Testis (tissue), 3 donors: ENCODE measurements around the gene KAT7. TPM values are rescaled to one million over a fixed set of nuclear protein-coding genes. Genes with fewer than 3 reads are reported as not detected.
"Not testable (repeated sequence)": the region's sequence is repeated elsewhere in the genome, so short reads cannot be mapped to it uniquely, and the experiment has no call there.

Experiments used
- DNase-seq: peaks from one replicate; pipeline ENCODE4 v3.0.0-alpha.2; 2019
- H3K27ac ChIP-seq, 2 donors: fragments of 200-600 bp; sonication (generic); one replicate each; pipeline ENCODE4 v1.5.1; 2019
- H3K27me3 ChIP-seq: fragments of 200-600 bp; sonication (generic); one replicate; pipeline ENCODE4 v1.5.1; 2019
- H3K36me3 ChIP-seq: fragments of 200-600 bp; sonication (generic); one replicate; pipeline ENCODE4 v1.5.1; 2017; ENCODE audit warnings: low read depth; ENCODE audit errors: missing control alignments
- H3K4me1 ChIP-seq: fragments of 200-600 bp; sonication (generic); one replicate; pipeline ENCODE4 v1.5.1; 2019
- H3K4me3 ChIP-seq, 2 donors: fragments of 200-600 bp; sonication (generic); one replicate each; pipeline ENCODE4 v1.5.1; 2017 to 2019
- H3K9me3 ChIP-seq: fragments of 200-600 bp; sonication (generic); one replicate; pipeline ENCODE4 v1.5.1; 2017
- POLR2A ChIP-seq: fragments of 450-650 bp; IDR thresholded peaks from one replicate; pipeline ENCODE4 v1.6.1; 2017; ENCODE audit warnings: antibody characterized with exemption, mild to moderate bottlenecking, moderate library complexity
- WGBS, 2 donors: methylation state at CpG; one replicate each; pipeline ENCODE4 v1.1.5; 2018; 5-methylcytosine and 5-hydroxymethylcytosine counted together
- intact Hi-C: fragments of 100-400 bp; cut with DNase I; formaldehyde crosslinking; loops from one replicate; pipeline ENCODE4 v1.15.1; 2023; ENCODE audit warnings: low total_unique reads
- polyA plus RNA-seq: library from polyadenylated mRNA; stranded (reverse); fragments of 350-450 nt; fragmentation: Illumina TruSeq; extraction: RNeasy Lipid Tissue Mini Kit (QIAGEN cat#74804); gene quantifications from one replicate; pipeline ENCODE4 v1.2.3, GENCODE V29; 2014; ENCODE audit warnings: low read depth, low replicate concordance; ENCODE audit not compliant: insufficient read depth
- total RNA-seq, 2 donors: library from RNA; depleted of rRNA; stranded (reverse); fragments of >200 nt; gene quantifications; one replicate each; pipeline ENCODE4 v1.2.3, GENCODE V29; 2016
- TF ChIP-seq, protein P1 (sequence below), 3 experiments: fragments of 450-650 bp in 2 of 3; fragments of 200-600 bp in 1 of 3; sonication (generic) in 1 of 3; IDR thresholded peaks; one replicate each; pipeline ENCODE4 v1.5.1; 2016 to 2019; ENCODE audit warnings: antibody characterized with exemption in 3 of 3, mild to moderate bottlenecking in 2 of 3, moderate library complexity in 1 of 3

Gene KAT7
- total and polyA plus RNA-seq, 3 donors from 2014 or later = 122 to 181 (median 123) TPM

GRCh38 chr17:49755663-49756283, 32.7 kb upstream of the KAT7 start:
- Histone ChIP-seq H3K36me3 (no peaks in the 10 kb centered on the region), H3K9me3 (no peaks in the 10 kb centered on the region), H3K27me3 (no peaks in the 10 kb centered on the region), H3K4me3 (no peak overlapping the region), H3K27ac (no peak overlapping the region), H3K4me1 (peaks cover 12% of the 10 kb centered on the region)
- WGBS, 2 donors = 79 to 87% methylated on average over 4 of the region's 4 CpGs
- TF ChIP-seq, protein P1, sequence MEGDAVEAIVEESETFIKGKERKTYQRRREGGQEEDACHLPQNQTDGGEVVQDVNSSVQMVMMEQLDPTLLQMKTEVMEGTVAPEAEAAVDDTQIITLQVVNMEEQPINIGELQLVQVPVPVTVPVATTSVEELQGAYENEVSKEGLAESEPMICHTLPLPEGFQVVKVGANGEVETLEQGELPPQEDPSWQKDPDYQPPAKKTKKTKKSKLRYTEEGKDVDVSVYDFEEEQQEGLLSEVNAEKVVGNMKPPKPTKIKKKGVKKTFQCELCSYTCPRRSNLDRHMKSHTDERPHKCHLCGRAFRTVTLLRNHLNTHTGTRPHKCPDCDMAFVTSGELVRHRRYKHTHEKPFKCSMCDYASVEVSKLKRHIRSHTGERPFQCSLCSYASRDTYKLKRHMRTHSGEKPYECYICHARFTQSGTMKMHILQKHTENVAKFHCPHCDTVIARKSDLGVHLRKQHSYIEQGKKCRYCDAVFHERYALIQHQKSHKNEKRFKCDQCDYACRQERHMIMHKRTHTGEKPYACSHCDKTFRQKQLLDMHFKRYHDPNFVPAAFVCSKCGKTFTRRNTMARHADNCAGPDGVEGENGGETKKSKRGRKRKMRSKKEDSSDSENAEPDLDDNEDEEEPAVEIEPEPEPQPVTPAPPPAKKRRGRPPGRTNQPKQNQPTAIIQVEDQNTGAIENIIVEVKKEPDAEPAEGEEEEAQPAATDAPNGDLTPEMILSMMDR (IDR thresholded peaks at IDR 0.05) = no peak
- TF ChIP-seq POLR2A = no peak
- DNase-seq = no peak
- intact Hi-C loops = no loop called here

DNA sequence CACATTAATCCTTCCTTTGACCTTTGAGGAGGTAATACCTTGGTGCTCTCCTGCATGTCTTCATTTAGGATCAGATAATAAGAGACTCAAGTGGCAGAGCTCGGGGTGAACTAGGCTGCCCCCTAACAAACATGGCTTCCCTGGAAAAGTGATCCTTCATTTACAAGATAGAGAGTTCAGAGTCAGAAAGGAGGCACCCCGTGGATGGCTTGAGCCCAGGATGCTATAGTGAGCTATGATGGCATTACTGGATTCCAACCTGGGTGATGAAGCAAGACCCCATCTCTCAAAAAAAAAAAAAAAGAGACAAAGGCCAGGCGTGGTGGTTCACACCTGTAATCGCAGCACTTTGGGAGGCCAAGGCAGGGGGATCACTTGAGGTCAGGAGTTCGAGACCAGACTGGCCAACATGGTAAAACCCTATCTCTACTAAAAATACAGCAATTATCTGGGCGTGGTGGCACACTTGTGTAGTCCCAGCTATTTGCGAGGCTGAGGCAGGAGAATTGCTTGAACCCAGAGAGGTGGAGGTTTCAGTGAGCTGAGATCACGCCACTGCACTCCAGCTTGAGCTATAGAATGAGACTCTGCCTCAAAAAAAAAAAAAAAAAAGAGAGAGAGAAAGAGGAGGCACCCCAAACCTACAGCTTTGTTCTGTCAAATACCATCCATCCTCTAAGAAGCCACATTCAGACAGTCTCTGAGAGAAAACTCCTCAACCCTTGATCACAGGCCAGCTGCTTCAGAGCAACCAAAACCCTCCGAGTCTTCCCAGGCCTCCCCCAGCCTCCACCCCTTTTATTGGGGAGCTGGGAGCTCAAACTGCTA, 31.9 kb upstream of the KAT7 start:
- no peaks in the 10 kb centered on the region for H3K27me3 ChIP-seq
- 85 to 86% methylated on average over 9 of the region's 9 CpGs for WGBS, 2 donors
- no peak overlapping the region for H3K27ac ChIP-seq
- intact Hi-C loops = no loop called here
- no peak overlapping the region for H3K4me3 ChIP-seq
- no peaks in the 10 kb centered on the region for H3K36me3 ChIP-seq
- TF ChIP-seq POLR2A = no peak
- TF ChIP-seq, protein P1 (IDR thresholded peaks at IDR 0.05) = no peak
- DNase-seq = no peak
- H3K4me1 ChIP-seq = peaks cover 12% of the 10 kb centered on the region
- no peaks in the 10 kb centered on the region for H3K9me3 ChIP-seq

DNA sequence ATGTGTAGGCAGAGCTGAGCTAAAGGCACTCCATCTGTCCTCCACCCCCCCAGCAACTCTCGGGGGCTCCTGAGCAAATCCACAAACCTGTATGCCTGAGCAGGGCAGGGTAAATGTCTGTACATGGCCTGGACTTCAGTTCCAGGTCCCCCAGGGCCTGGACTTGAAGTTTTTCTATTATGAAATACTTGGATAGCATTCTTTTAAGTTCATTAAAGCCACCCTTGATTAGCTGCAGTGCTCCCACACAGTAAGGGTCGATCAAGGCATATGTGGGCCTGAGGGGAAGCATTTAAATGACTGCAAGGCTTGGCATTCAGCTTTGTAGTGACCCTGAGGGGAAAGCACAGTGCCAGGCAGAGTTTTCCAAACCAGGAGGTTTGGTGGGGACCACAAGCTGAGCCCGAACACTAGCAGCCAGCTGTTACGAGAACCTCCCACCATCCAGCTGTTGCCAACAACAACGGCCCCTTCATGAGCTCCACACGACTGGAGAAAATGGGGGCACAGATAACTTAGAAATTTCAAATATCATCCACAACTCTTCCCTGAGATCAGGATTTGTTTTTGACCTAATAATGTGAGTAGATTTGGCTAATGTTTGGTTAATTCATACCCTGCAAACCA, 31.2 kb upstream of the KAT7 start:
- Histone ChIP-seq H3K27me3 (no peaks in the 10 kb centered on the region), H3K9me3 (no peaks in the 10 kb centered on the region), H3K36me3 (no peaks in the 10 kb centered on the region), H3K27ac (no peak overlapping the region), H3K4me3 (no peak overlapping the region), H3K4me1 (peaks cover 12% of the 10 kb centered on the region)
- no peak for DNase-seq
- TF ChIP-seq, protein P1 (IDR thresholded peaks at IDR 0.05) = no peak
- no peak for TF ChIP-seq POLR2A
- 56 to 57% methylated on average over 6 of the region's 6 CpGs for WGBS, 2 donors
- intact Hi-C loops = no loop called here

- H3K27me3 ChIP-seq, H3K9me3 ChIP-seq, H3K4me3 ChIP-seq, DNase-seq, H3K27ac ChIP-seq, intact Hi-C loops, H3K36me3 ChIP-seq: not testable (repeated sequence)
- WGBS, 2 donors = 89 to 92% methylated on average over 8 of the region's 8 CpGs
- H3K4me1 ChIP-seq = peaks cover 21% of the 10 kb centered on the region
These were observed 29.9 kb upstream of the KAT7 start for GRCh38 chr17:49758464-49759010.

- peaks cover 18% of the 10 kb centered on the region for H3K4me1 ChIP-seq
- no peak for DNase-seq
- WGBS, 2 donors = 49 to 62% methylated on average over 3 of the region's 3 CpGs
- no peak overlapping the region for H3K27ac ChIP-seq
- no peaks in the 10 kb centered on the region for H3K9me3 ChIP-seq
- no peaks in the 10 kb centered on the region for H3K36me3 ChIP-seq
- no peak overlapping the region for H3K4me3 ChIP-seq
- TF ChIP-seq, protein P1 (IDR thresholded peaks at IDR 0.05) = no peak
- no peak for TF ChIP-seq POLR2A
- intact Hi-C loops = no loop called here
- H3K27me3 ChIP-seq = no peaks in the 10 kb centered on the region
These were observed 29.3 kb upstream of the KAT7 start for GRCh38 chr17:49759203-49759602.
